Liver (tissue), 9 donors: ENCODE data around the gene SLC14A1. TPM values are rescaled to one million over a fixed set of nuclear protein-coding genes. Genes with fewer than 3 reads are reported as not detected.

Experiments
- DNase-seq: peaks from one replicate; pipeline ENCODE4 v3.0.0-alpha.2; 2017; ENCODE audit warnings: low spot score
- H3K27ac ChIP-seq, 2 donors: one replicate each; pipeline ENCODE4 v1.7.0; 2013; ENCODE audit warnings: inconsistent platforms in 2 of 2, low read length in 2 of 2, control low read depth in 1 of 2, low read depth in 1 of 2, mild to moderate bottlenecking in 1 of 2
- H3K27me3 ChIP-seq, 4 donors: one replicate each; pipeline versions ENCODE4 v1.6.1 to v1.7.0; 2013; ENCODE audit warnings: low read length in 3 of 4, inconsistent platforms in 1 of 4, mild to moderate bottlenecking in 1 of 4, moderate library complexity in 1 of 4; ENCODE audit not compliant: control insufficient read depth in 4 of 4, insufficient read depth in 4 of 4
- H3K36me3 ChIP-seq, 4 donors: one replicate each; pipeline versions ENCODE4 v1.6.1 to v1.7.0; 2013; ENCODE audit warnings: low read length in 3 of 4, mild to moderate bottlenecking in 3 of 4, low read depth in 1 of 4, moderate library complexity in 1 of 4; ENCODE audit not compliant: control insufficient read depth in 4 of 4, insufficient read depth in 3 of 4
- H3K4me1 ChIP-seq, 4 donors: one replicate each; pipeline versions ENCODE4 v1.6.1 to v1.7.0; 2013; ENCODE audit warnings: low read length in 3 of 4, mild to moderate bottlenecking in 3 of 4, moderate library complexity in 1 of 4; ENCODE audit not compliant: control insufficient read depth in 4 of 4, insufficient read depth in 4 of 4
- H3K4me3 ChIP-seq, 3 donors: one replicate each; pipeline versions ENCODE4 v1.6.1 to v1.7.0; 2013; ENCODE audit warnings: low read length in 3 of 3, control low read depth in 1 of 3, low read depth in 1 of 3, mild to moderate bottlenecking in 1 of 3
- H3K9ac ChIP-seq, 2 donors: one replicate each; pipeline ENCODE4 v1.7.0; 2013; ENCODE audit warnings: low read length in 2 of 2, mild to moderate bottlenecking in 2 of 2, moderate library complexity in 2 of 2, control low read depth in 1 of 2, low read depth in 1 of 2
- H3K9me3 ChIP-seq, 4 donors: one replicate each; pipeline versions ENCODE4 v1.6.1 to v1.7.0; 2013; ENCODE audit warnings: low read length in 3 of 4; ENCODE audit not compliant: control insufficient read depth in 4 of 4
- ATF3 ChIP-seq: IDR thresholded peaks from 2 replicates; pipeline ENCODE4 v1.6.1; 2016; ENCODE audit warnings: antibody characterized with exemption
- CTCF ChIP-seq: fragments of 150-350 bp; IDR thresholded peaks from 2 replicates; pipeline ENCODE4 v1.5.1; 2017; ENCODE audit warnings: improper control_type of control experiment, low read depth, low read length; ENCODE audit not compliant: missing input control
- EGR1 ChIP-seq, 2 donors: IDR thresholded peaks; 2 replicates each; pipeline ENCODE4 v1.6.1; 2016 to 2018; ENCODE audit warnings: antibody characterized with exemption in 2 of 2, low read depth in 2 of 2
- FOXA1 ChIP-seq: IDR thresholded peaks from 2 replicates; pipeline ENCODE4 v1.6.1; 2016; ENCODE audit warnings: antibody characterized with exemption
- FOXA2 ChIP-seq: IDR thresholded peaks from 2 replicates; pipeline ENCODE4 v1.6.1; 2016; ENCODE audit warnings: antibody characterized with exemption
- GABPA ChIP-seq, 2 donors: IDR thresholded peaks in 1 of 2; conservative IDR thresholded peaks in 1 of 2; 2 replicates each; pipeline ENCODE4 v1.6.1; 2016; ENCODE audit warnings: antibody characterized with exemption in 2 of 2, mild to moderate bottlenecking in 1 of 2, moderate library complexity in 1 of 2
- HNF4G ChIP-seq: IDR thresholded peaks from 2 replicates; pipeline ENCODE4 v1.6.1; 2016; ENCODE audit warnings: antibody characterized with exemption
- JUND ChIP-seq, 2 donors: IDR thresholded peaks; 2 replicates each; pipeline ENCODE4 v1.6.1; 2016; ENCODE audit warnings: antibody characterized with exemption in 2 of 2
- MAX ChIP-seq: IDR thresholded peaks from 2 replicates; pipeline ENCODE4 v1.6.1; 2016; ENCODE audit warnings: antibody characterized with exemption
- NR2F2 ChIP-seq: IDR thresholded peaks from 2 replicates; pipeline ENCODE4 v1.6.1; 2016; ENCODE audit warnings: antibody characterized with exemption
- RAD21 ChIP-seq, 2 donors: IDR thresholded peaks; 2 replicates each; pipeline ENCODE4 v1.6.1; 2016; ENCODE audit warnings: antibody characterized with exemption in 2 of 2, mild to moderate bottlenecking in 2 of 2
- REST ChIP-seq: IDR thresholded peaks from 2 replicates; pipeline ENCODE4 v1.6.1; 2016; ENCODE audit warnings: antibody characterized with exemption, mild to moderate bottlenecking
- RXRA ChIP-seq, 2 donors: IDR thresholded peaks; 2 replicates each; pipeline ENCODE4 v1.6.1; 2017 to 2018; ENCODE audit warnings: antibody characterized with exemption in 2 of 2, mild to moderate bottlenecking in 1 of 2
- SP1 ChIP-seq: IDR thresholded peaks from 2 replicates; pipeline ENCODE4 v1.6.1; 2018; ENCODE audit warnings: antibody characterized with exemption, mild to moderate bottlenecking
- TAF1 ChIP-seq: conservative IDR thresholded peaks from 2 replicates; pipeline ENCODE4 v1.6.1; 2016; ENCODE audit warnings: antibody characterized with exemption, mild to moderate bottlenecking
- YY1 ChIP-seq: IDR thresholded peaks from 2 replicates; pipeline ENCODE4 v1.6.1; 2016; ENCODE audit warnings: antibody characterized with exemption, mild to moderate bottlenecking
- ZBTB33 ChIP-seq: IDR thresholded peaks from 2 replicates; pipeline ENCODE4 v1.6.1; 2016; ENCODE audit warnings: antibody characterized with exemption
- WGBS: extraction: QIAGEN DNeasy Blood & Tissue Kit; methylation state at CpG from one replicate; pipeline ENCODE4 v1.1.7; 2013; 5-methylcytosine and 5-hydroxymethylcytosine counted together
- polyA plus RNA-seq, 2 donors: library from polyadenylated mRNA; stranded (reverse) in 1 of 2; unstranded in 1 of 2; fragments of 200-250 nt in 1 of 2; fragments of >200 nt in 1 of 2; fragmentation: Nextera tagmentation in 1 of 2; extraction: Ambion mirVana in 1 of 2; gene quantifications; one replicate each; pipeline versions ENCODE4 v1.2.1 to v1.2.3, GENCODE V29; 2013 to 2015
- total RNA-seq, 2 donors: library from RNA; depleted of rRNA; stranded (reverse); fragments of >200 nt; gene quantifications; one replicate each; pipeline ENCODE4 v1.2.3, GENCODE V29; 2014
- donor health status: healthy.
- donor health status: healthy.
- donor health status: healthy.
- donor health status: healthy.
- donor health status: healthy.

The SLC14A1 gene
- total and polyA plus RNA-seq, 4 donors: 0.56 to 96.7 (median 0.80) TPM

- TF ChIP-seq NR2F2: no peak
- TF ChIP-seq YY1: no peak
- no peak for TF ChIP-seq HNF4G
- TF ChIP-seq ZBTB33: no peak
- TF ChIP-seq ATF3: no peak
- TF ChIP-seq CTCF: no peak
- TF ChIP-seq EGR1 (IDR thresholded peaks at IDR 0.05; ENCODE audit: low read depth in 2 of 2): no peak
- TF ChIP-seq TAF1: no peak
- no peak for TF ChIP-seq RXRA (IDR thresholded peaks at IDR 0.05)
- TF ChIP-seq REST: no peak
- no peak for TF ChIP-seq FOXA2
- 59% methylated on average over 1 of the region's 1 CpG for WGBS
- DNase-seq: no peak
- Histone ChIP-seq H3K4me1 (no peaks in the 10 kb centered on the region), H3K9ac (no peak overlapping the region), H3K27ac (no peak overlapping the region), H3K4me3 (no peak overlapping the region), H3K9me3 (no peaks in the 10 kb centered on the region), H3K27me3 (no peaks in the 10 kb centered on the region), H3K36me3 (no peaks in the 10 kb centered on the region)
These were observed 58.7 kb downstream of the SLC14A1 start for GRCh38 chr18:45782662-45783061.

- Histone ChIP-seq H3K9ac (no peak overlapping the region), H3K27ac (no peak overlapping the region), H3K27me3 (no peaks in the 10 kb centered on the region), H3K4me3 (no peak overlapping the region), H3K4me1 (no peaks in the 10 kb centered on the region), H3K9me3 (no peaks in the 10 kb centered on the region), H3K36me3 (no peaks in the 10 kb centered on the region)
- 92% methylated on average over 9 of the region's 9 CpGs for WGBS
- no peak for DNase-seq
- TF ChIP-seq MAX (no peak), EGR1 (IDR thresholded peaks at IDR 0.05; ENCODE audit: low read depth in 2 of 2) (no peak), JUND (IDR thresholded peaks at IDR 0.05) (no peak), GABPA (IDR thresholded peaks at IDR 0.05 in 1 of 2, conservative IDR thresholded peaks at IDR 0.05 in 1 of 2) (no peak), YY1 (no peak), ZBTB33 (no peak), RXRA (IDR thresholded peaks at IDR 0.05) (no peak), ATF3 (no peak), FOXA1 (no peak), SP1 (no peak), RAD21 (IDR thresholded peaks at IDR 0.05) (no peak)
These were observed 59.4 kb downstream of the SLC14A1 start for GRCh38 chr18:45783097-45784075.
